Transverse colon (tissue), 4 donors: ENCODE results near the gene VAV2. TPM values are rescaled to one million over a fixed set of nuclear protein-coding genes. Genes with fewer than 3 reads are reported as not detected.

Experiments used
- DNase-seq: peaks from one replicate; pipeline ENCODE4 v3.0.0-alpha.2; 2019
- H3K27ac ChIP-seq, 4 donors: fragments of 200-600 bp; sonication (generic); 2 replicates each; pipeline ENCODE4 v1.5.1; 2016 to 2018; ENCODE audit warnings: inconsistent platforms in 4 of 4
- H3K27me3 ChIP-seq: fragments of 200-600 bp; sonication (generic); 2 replicates; pipeline ENCODE4 v1.5.1; 2017; ENCODE audit warnings: inconsistent platforms
- H3K36me3 ChIP-seq, 4 donors: fragments of 200-600 bp; sonication (generic); 2 replicates each; pipeline ENCODE4 v1.5.1; 2017 to 2019; ENCODE audit warnings: inconsistent platforms in 4 of 4
- H3K4me1 ChIP-seq, 4 donors: fragments of 200-600 bp; sonication (generic); 2 replicates each; pipeline ENCODE4 v1.5.1; 2017 to 2020; ENCODE audit warnings: inconsistent platforms in 4 of 4
- H3K4me3 ChIP-seq, 4 donors: fragments of 200-600 bp; sonication (generic); 1 replicate in 1 of 4; 2 replicates in 3 of 4; pipeline versions ENCODE4 v1.5.1 to v1.6.1; 2017 to 2019; ENCODE audit warnings: inconsistent platforms in 4 of 4
- H3K9me3 ChIP-seq, 2 donors: fragments of 200-600 bp; sonication (generic); 2 replicates each; pipeline ENCODE4 v1.5.1; 2017 to 2019; ENCODE audit warnings: inconsistent platforms in 2 of 2
- EP300 ChIP-seq: sonication (generic); formaldehyde crosslinking; IDR thresholded peaks from one replicate; pipeline ENCODE4 v1.6.1; 2017; ENCODE audit warnings: antibody characterized with exemption, low read depth
- POLR2A ChIP-seq: fragments of 450-650 bp; IDR thresholded peaks from one replicate; pipeline ENCODE4 v1.6.1; 2016; ENCODE audit warnings: antibody characterized with exemption, mild to moderate bottlenecking, moderate library complexity
- POLR2AphosphoS5 ChIP-seq, 3 donors: sonication (generic); formaldehyde crosslinking; IDR thresholded peaks; one replicate each; pipeline ENCODE4 v1.6.1; 2016; ENCODE audit warnings: antibody characterized with exemption in 3 of 3
- WGBS, 2 donors: methylation state at CpG; one replicate each; pipeline ENCODE4 v1.1.5; 2018; ENCODE audit warnings: low coverage in 1 of 2; 5-methylcytosine and 5-hydroxymethylcytosine counted together
- in situ Hi-C, 4 donors: fragments of 200-750 bp; cut with MboI; loops; one replicate each; pipeline versions ENCODE4 v1.15.0 to v1.15.1; 2017; ENCODE audit warnings: low sequenced_read_pairs in 3 of 4, low pct_ligation_motif_present in 1 of 4, low pct_unique_long_range_greater_than_20kb in 1 of 4
- intact Hi-C: fragments of 100-400 bp; cut with DNase I; formaldehyde crosslinking; loops from one replicate; pipeline ENCODE4 v1.15.1; 2023; ENCODE audit warnings: low total_unique reads
- total RNA-seq, 4 donors: library from RNA; depleted of rRNA; stranded (reverse); fragments of >200 nt; gene quantifications; one replicate each; pipeline ENCODE4 v1.1.0, GENCODE V29; 2016
- TF ChIP-seq, protein P1 (sequence below), 5 experiments: fragments of 200-600 bp in 3 of 5; fragments of 450-650 bp in 2 of 5; sonication (generic) in 3 of 5; IDR thresholded peaks; 1 replicate in 2 of 5; 2 replicates in 3 of 5; pipeline ENCODE4 v1.5.1; 2016 to 2017; ENCODE audit warnings: antibody characterized with exemption in 5 of 5, inconsistent platforms in 3 of 5, mild to moderate bottlenecking in 2 of 5, moderate library complexity in 1 of 5

Gene VAV2
- total RNA-seq, 4 donors from 2014 or later = 8.2 to 52.4 (median 24.5) TPM

DNA sequence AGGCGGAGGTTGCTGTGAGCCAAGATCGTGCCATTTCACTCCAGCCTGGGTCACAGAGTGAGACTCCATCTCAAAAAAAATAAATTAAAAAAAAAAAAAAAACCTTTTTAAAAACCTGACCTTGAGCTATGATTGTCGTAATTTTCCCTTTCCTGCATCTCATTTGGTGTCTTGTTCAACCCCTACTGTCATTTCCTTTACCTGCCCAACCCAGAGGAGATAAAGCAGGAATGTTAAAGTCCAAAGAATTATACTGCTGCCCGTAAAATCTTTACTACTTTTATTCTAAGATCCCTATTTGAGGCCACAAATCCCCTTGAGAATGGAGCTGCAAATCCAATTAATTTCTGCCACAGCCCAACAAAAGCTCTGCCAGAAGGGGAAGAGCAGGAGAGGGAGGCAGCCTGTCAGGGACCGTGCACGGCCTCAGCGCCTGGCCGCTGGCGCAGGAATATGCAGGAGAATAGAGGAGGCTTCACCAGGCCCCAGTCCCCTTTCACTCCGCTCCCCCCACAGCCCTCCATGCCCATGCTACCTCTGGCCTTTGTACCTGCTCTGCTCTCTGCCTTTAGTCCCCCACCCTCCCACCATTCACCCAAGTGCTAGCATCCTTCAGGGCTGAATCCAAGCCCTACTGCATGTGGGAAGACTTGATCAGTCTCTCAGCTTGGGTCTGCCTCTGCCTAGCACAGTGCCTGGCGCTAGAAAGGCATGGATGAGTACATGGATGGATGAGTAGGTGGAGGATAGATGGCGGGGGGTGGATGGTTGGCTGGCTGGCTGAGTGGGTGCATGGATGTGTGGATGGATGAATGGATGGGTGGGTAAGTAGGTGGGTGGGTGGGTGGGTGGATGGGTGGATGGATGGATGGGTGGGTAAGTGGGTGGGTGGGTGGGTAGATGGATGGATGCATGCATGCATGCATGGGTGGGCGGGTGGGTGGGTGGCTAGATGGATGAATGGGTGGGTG is 154.2 kb downstream of the VAV2 start:
- Histone ChIP-seq H3K9me3 (no peaks in the 10 kb centered on the region), H3K27ac (peak overlapping the region; percentile 32 to 60 (median 54)), H3K4me1 (peaks cover 0 to 15% (median 14%) of the 10 kb centered on the region in 4 donors), H3K36me3 (no peaks in the 10 kb centered on the region), H3K27me3 (no peaks in the 10 kb centered on the region), H3K4me3 (no peak overlapping the region)
- 52 to 66% methylated on average over 3 to 13 of the region's 13 CpGs for WGBS, 2 donors
- no peak for DNase-seq
- TF ChIP-seq POLR2AphosphoS5 (IDR thresholded peaks at IDR 0.05) (no peak), POLR2A (no peak), EP300 (no peak)
- TF ChIP-seq, protein P1, sequence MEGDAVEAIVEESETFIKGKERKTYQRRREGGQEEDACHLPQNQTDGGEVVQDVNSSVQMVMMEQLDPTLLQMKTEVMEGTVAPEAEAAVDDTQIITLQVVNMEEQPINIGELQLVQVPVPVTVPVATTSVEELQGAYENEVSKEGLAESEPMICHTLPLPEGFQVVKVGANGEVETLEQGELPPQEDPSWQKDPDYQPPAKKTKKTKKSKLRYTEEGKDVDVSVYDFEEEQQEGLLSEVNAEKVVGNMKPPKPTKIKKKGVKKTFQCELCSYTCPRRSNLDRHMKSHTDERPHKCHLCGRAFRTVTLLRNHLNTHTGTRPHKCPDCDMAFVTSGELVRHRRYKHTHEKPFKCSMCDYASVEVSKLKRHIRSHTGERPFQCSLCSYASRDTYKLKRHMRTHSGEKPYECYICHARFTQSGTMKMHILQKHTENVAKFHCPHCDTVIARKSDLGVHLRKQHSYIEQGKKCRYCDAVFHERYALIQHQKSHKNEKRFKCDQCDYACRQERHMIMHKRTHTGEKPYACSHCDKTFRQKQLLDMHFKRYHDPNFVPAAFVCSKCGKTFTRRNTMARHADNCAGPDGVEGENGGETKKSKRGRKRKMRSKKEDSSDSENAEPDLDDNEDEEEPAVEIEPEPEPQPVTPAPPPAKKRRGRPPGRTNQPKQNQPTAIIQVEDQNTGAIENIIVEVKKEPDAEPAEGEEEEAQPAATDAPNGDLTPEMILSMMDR (IDR thresholded peaks at IDR 0.05) = no peak
- in situ Hi-C loops = no loop called here
- intact Hi-C loops = no loop called here

DNA sequence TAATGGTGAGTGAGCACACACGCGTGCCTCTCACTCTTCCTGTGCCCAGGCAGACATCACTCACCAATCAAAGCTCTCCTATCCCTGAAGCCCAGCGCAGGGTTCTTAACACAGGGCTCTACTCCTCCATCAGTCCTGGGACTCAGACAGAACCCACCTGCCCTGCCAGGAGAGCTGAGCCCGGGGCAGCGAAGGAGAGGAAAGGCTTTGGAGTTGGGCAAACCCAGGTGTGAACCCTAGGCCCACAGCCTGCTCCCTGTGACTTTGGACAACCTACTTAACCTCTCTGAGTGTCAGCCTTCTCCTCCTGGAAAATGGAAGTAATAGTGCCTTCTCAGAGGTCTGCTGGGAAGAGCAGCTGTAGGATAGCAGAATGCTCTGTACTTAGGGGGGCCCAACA is 155.3 kb downstream of the VAV2 start:
- Histone ChIP-seq H3K4me3 (no peak overlapping the region), H3K27ac (no peak overlapping the region), H3K4me1 (peaks cover 0 to 8% (median 5%) of the 10 kb centered on the region in 4 donors), H3K9me3 (no peaks in the 10 kb centered on the region), H3K27me3 (no peaks in the 10 kb centered on the region), H3K36me3 (no peaks in the 10 kb centered on the region)
- WGBS, 2 donors = 94% methylated on average over 5 of the region's 5 CpGs; no CpG with 5 or more reads in 1 of the 2 donors
- no peak for DNase-seq
- intact Hi-C loops (no loop called here), in situ Hi-C loops (no loop called here)
- TF ChIP-seq, protein P1 (IDR thresholded peaks at IDR 0.05) = no peak
- TF ChIP-seq POLR2A (no peak), POLR2AphosphoS5 (IDR thresholded peaks at IDR 0.05) (no peak), EP300 (no peak)

DNA sequence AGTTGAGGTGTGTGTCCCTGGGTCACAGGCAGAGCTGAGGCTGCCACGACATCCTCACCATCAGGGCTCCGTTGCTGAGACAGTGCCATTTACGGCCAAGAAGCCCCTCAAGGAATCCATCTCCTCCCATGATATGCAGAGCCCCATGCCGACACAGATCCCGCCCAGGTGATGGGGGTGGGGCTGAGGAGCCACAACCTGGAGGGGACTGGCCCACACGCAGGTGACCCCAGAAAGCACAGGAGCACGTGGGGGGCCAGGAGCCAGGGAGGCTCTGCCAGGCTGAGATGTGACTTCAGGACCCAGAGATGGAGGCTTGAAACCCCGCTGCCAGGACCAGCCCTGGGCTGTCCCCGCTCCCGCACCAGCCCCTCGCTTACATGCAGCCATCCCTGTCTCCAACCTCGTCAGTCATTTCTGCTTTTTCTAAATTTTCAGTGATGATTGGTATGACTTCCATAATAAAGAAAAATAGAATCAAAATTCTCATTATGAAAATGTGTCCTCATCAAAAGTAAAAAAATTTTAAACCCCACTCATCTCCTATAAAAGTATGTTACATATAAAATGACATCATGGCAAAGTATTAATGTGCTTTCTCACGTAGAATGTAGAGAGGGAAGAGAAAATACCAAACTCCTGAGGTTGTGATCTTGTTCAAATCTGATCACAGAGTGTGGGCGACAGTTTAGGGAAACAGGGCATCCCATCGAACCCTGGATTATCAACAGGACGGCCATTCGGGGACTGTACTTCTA is 155.9 kb downstream of the VAV2 start:
- DNase-seq = no peak
- TF ChIP-seq, protein P1 (IDR thresholded peaks at IDR 0.05) = no peak
- no peak for TF ChIP-seq POLR2A
- no peak for TF ChIP-seq EP300
- TF ChIP-seq POLR2AphosphoS5 (IDR thresholded peaks at IDR 0.05) = no peak
- Histone ChIP-seq H3K4me1 (peaks cover 0 to 8% (median 4%) of the 10 kb centered on the region in 4 donors), H3K36me3 (no peaks in the 10 kb centered on the region), H3K27me3 (no peaks in the 10 kb centered on the region), H3K4me3 (no peak overlapping the region), H3K9me3 (no peaks in the 10 kb centered on the region), H3K27ac (no peak overlapping the region)
- intact Hi-C loops = no loop called here
- 93 to 99% methylated on average over 9 to 17 of the region's 17 CpGs for WGBS, 2 donors
- in situ Hi-C loops = no loop called here

DNA sequence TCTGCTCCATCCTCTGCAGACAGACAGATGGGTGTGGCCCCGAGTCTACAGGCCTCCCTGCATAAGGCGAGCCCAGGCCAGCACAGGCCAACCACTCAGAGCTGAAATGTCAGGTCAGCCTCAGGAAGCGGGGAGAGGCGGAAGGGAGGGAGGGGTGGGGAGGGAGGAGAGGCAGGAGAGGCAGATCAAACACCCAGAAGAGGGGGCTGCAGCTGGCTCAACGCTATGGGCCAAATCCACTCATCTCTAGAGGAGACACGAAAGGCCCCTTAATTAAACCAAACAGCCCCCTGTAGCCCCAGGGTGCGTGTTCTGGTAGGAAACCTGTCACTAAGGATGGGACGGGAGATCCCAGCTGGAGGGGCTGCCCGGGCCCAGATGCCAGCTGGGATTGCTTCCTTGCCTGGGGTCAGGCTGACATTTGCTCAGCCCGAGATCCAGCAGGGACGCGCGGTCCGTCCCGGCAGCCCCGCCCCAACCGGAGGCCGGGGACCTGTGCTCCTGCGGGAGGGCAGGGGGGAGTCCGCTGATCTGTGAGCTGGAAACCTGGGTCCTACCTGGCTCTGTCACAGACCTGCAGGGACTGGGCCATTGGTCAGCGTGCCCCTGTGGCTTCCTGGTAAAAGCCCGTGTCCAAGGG is 156.7 kb downstream of the VAV2 start:
- in situ Hi-C loops (no loop called here), intact Hi-C loops (no loop called here)
- TF ChIP-seq, protein P1 (IDR thresholded peaks at IDR 0.05) = no peak
- TF ChIP-seq POLR2A (no peak), POLR2AphosphoS5 (IDR thresholded peaks at IDR 0.05) (no peak), EP300 (no peak)
- Histone ChIP-seq H3K27ac (no peak overlapping the region), H3K36me3 (no peaks in the 10 kb centered on the region), H3K27me3 (no peaks in the 10 kb centered on the region), H3K9me3 (no peaks in the 10 kb centered on the region), H3K4me1 (peaks cover 0 to 8% (median 4%) of the 10 kb centered on the region in 4 donors), H3K4me3 (no peak overlapping the region)
- WGBS, 2 donors = 87 to 89% methylated on average over 3 to 22 of the region's 22 CpGs
- DNase-seq = no peak
